GM19372 (cell line): ENCODE measurements around the gene OR52J3.
"Not testable (repeated sequence)": the region's sequence is repeated elsewhere in the genome, so short reads cannot be mapped to it uniquely, and the experiment has no call there.

ENCODE experiments used
- ATAC-seq: cut with Tn5 transposase; IDR thresholded peaks from one replicate; pipeline ENCODE4 v1.9.1; 2021; ENCODE audit warnings: mild to moderate bottlenecking, low read depth, moderate library complexity; ENCODE audit not compliant: unreplicated experiment

Gene OR52J3

GRCh38 chr11:5046226-5046625 lies at the start of gene OR52J3:
Gene OR52J3 (plus strand): TSS chr11:5046526. CDS start chr11:5046526, 0 bp downstream.
- no peak for ATAC-seq

- ATAC-seq, result no peak
Observed at GRCh38 chr11:5004424-5005274, 41.7 kb upstream of the OR52J3 start.

DNA sequence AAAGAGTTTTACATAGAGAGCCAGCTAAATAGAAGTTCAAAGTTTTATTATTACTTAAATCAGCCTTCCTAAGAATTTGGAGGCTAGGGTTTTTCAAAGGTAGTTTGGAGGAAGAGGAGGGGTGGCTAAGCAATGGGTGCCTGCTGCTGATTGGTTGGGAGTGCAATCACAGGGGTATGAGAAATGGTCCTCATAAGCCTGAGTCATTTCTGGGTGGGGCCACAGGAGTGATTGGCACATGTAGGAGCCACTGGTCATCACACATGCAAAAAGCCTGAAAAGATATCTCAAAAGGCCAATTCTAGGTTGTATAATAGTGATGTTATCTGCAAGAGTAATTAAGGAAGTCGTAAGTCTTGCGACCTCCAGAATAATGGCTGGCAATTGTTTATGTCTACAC lies 38.8 kb upstream of the OR52J3 start:
- ATAC-seq, result no peak

DNA sequence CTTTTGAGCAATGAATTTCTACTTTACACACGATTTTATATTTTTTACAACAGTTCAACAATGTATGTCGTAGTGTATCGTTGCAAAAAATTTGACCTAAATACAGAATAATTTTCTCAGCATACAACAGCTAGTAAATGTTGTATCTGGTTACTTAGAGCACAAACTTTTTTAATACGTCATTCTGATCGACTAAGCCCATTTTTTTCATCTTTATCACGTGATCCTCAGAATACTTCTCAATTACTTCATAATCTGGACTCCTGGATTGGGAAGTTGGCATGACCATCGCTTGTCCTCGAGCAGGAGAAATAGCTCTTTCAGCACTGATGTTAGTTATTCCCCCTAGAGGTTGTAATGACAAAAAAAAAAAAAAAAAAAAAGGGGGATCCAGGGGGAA lies 35.1 kb upstream of the OR52J3 start:
- ATAC-seq, result no peak

- no peak for ATAC-seq
Observed at GRCh38 chr11:5013012-5013411, 33.3 kb upstream of the OR52J3 start.

- no peak for ATAC-seq
Observed at GRCh38 chr11:5021996-5022395, 24.3 kb upstream of the OR52J3 start.

DNA sequence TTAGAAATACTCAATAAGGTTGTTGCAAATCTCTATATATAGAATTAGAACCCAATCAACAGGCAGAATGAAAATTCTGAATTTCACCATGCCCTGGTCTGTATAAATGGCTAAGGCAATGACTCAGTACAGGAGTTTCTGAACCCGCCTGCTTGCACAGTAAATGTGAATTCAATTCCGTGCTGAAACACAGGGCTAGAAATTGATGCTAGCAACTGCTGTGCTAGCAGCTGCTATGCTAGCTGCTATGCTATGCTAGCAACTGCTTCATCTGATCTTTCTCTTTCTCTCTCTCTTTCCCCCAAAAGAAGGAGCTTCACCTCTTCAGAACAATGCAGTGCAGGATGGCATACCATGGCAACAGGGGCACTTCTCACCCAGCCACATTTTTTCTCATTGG lies 9.7 kb upstream of the OR52J3 start:
- no peak for ATAC-seq

DNA sequence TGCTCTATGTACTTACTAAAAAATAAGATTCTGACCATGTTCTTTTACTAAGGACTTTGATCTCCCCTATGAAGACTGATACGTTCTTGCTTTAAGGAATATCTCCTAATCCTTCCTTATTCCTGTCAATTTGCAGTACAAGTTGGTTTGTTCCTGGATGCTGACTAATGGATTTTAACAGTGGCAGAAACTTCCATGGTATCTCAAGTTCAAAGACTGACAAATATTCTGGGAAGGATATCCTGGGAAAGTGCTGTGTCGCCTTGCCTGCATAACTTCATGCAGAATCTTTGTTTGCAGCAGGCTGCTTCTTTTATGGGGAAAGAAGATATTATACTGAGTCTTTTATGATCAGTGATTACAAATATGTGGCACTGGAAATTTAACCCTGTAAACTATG lies 8.4 kb upstream of the OR52J3 start:
- ATAC-seq, result no peak

DNA sequence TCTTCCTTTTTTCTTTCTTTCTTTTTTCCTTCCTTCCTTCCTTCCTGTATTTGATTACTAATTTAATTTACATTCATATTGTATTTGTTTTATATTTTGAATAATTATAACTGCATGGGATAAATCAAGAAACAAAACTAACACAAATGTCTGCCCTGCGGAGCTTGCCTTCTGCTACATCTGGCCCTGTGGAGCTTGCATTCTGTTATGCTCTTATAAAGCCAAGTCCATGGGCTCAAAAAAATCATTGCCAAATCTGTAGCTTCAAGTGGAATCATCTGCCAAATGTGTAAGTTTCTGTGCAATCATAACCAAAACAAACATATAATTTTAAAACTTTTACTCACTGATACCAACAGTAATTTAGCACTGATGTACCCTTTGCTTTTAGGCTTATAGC lies 8.0 kb upstream of the OR52J3 start:
- ATAC-seq, result no peak

DNA sequence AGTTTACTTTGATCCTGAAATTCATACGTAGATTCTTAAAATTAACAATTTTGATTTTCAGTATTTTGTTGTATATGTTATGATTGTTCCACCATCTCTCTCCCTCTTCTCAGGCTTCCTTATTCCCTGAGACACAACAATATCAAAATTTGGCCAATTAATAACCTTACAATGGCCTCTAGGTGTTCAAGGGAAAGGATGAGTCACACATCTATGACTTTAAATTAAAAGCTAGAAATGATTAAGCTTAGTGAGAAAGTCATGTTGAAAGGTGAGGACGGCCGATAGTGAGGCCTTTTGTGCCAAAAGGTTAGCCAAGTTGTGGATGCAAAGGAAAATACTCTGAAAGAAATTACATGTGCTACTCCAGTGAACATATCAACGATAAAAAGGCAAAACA lies 5.5 kb upstream of the OR52J3 start:
- ATAC-seq, result no peak

- ATAC-seq, result no peak
Observed at GRCh38 chr11:5042091-5042490, 4.2 kb upstream of the OR52J3 start.

GRCh38 chr11:5043380-5043779 lies 2.9 kb upstream of the OR52J3 start:
- ATAC-seq, result no peak

GRCh38 chr11:5046754-5047330 lies 516 bp downstream of the OR52J3 start:
- ATAC-seq, result no peak

GRCh38 chr11:5058679-5059078 lies 12.4 kb downstream of the OR52J3 start:
- ATAC-seq, result not testable (repeated sequence)

DNA sequence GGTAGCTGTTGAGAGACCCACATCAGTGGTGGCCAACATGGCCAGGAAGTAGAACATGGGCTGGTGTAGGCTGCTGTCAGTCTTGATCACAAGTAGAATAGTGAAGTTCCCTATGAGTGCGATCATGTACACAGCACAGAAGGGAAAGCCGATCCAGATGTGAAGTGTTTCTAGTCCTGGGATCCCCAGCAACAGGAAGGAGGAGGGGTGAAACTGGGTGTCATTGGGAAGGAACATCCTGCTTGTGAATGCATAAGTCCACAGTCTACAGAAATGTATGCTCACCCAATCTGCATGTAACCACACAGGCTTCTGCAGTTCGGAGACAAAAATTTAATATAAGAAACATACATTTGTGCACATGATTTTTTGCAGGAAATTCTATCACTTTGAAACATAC lies 13.1 kb downstream of the OR52J3 start, which contains the start of gene OR52E2:
Gene OR52E2 (minus strand): TSS at position 237 of the 400 bp plus-strand sequence. CDS start 0 bp downstream, at position 237.
- ATAC-seq, result no peak

DNA sequence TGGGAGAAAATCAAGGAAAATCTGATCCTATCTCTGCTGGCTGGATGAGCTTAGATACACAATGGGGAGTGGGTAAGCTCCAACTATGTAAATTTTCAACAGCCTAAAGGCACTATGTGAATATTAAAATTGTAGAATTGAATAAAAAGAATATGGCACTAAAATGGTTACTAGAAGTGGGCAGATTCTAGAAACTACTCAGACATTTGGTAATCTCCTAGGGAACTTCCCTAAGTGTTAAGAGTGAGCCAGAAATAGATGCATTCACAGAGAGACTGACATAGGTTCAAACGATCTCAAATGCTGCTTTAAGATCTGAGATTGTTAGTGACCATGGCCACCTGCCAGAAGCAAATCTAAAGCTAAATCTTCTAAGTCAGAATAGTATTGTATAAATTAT lies 18.7 kb downstream of the OR52J3 start:
- ATAC-seq, result no peak

DNA sequence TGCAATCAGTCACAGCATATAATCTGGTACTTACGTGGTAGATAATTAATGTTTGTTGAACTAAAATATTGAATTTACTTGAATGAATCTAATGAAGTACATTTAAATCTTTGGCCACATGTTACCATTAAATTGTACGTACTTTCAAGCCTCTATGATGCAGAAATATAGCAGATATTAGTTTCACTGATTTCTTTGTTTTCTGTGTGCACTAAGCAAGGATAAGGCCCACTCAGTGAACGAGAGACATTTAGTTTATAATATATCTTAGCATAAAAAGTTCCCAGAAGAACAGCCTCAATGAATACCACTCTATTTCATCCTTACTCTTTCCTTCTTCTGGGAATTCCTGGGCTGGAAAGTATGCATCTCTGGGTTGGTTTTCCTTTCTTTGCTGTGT lies 22.9 kb downstream of the OR52J3 start, which contains the start of gene OR52E1:
Gene OR52E1 (plus strand): TSS at position 301 of the 400 bp plus-strand sequence.
- ATAC-seq, result no peak

DNA sequence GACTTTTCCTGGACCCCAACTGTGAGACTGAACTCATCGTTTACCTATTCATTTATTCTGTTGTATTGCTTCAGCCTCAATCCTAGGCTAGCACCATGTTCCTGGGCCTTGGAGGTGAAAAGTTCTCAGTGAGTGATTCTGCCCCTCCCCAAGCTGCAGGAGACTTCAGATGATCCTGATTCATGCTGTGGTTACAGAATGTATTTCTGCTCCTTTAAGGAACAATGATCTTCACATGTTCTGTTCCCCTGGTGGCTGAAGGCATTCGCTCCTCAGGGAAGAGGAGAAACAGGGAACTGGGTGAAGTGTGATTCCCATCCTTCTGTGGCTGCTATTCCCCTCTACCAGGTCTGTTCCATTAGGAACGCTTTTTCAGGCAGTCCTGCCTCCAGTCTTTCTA lies 25.5 kb downstream of the OR52J3 start:
- no peak for ATAC-seq

GRCh38 chr11:5081405-5081804 lies 35.1 kb downstream of the OR52J3 start:
- ATAC-seq, result no peak

- ATAC-seq, result no peak
Observed at GRCh38 chr11:5083602-5084001, 37.3 kb downstream of the OR52J3 start.

GRCh38 chr11:5088556-5088955 lies 42.2 kb downstream of the OR52J3 start:
- ATAC-seq, result no peak

DNA sequence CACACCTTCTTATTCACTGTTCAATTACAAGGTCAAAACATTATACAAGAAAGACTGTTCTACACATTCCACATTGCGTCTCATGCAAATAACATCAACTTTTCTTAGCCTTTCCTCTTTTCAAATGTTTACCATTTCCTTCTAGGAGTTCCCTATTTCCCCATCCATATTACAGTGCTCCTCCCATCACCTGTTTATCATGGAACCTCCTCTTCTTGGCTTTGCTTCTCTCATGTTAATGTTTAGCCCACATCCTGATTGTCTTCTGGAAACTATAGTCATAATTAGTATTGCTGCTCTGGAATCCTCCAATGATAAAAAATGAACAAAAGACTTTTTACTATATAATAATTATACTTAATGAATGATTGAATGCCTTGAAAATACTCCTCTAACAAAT lies 44.3 kb downstream of the OR52J3 start:
- ATAC-seq, result no peak
